Osteoblast (primary cell): Measurements from ENCODE around the gene RGS8. TPM values are rescaled to one million over a fixed set of nuclear protein-coding genes. Genes with fewer than 3 reads are reported as not detected.

Experiments used
- DNase-seq: peaks from one replicate; pipeline ENCODE4 v3.0.0; 2011; ENCODE audit warnings: low spot score, mixed read lengths; ENCODE audit not compliant: insufficient read length; ENCODE audit errors: missing footprints
- H2AFZ ChIP-seq: 2 replicates; pipeline ENCODE4 v1.6.0; 2011; ENCODE audit warnings: mild to moderate bottlenecking, low read length
- H3K27ac ChIP-seq: 2 replicates; pipeline ENCODE4 v1.5.1; 2011; ENCODE audit warnings: mild to moderate bottlenecking, low read depth, low read length, moderate library complexity
- H3K27me3 ChIP-seq: 2 replicates; pipeline ENCODE4 v1.6.0; 2012; ENCODE audit warnings: mild to moderate bottlenecking, control low read depth, inconsistent platforms, low read length, moderate library complexity; ENCODE audit not compliant: insufficient read depth
- H3K36me3 ChIP-seq: 2 replicates; pipeline ENCODE4 v1.5.1; 2011; ENCODE audit warnings: mild to moderate bottlenecking, low read length, control low read depth, moderate library complexity; ENCODE audit not compliant: insufficient read depth
- H3K4me1 ChIP-seq: 2 replicates; pipeline ENCODE4 v1.5.1; 2011; ENCODE audit warnings: mild to moderate bottlenecking, low read length, control low read depth, moderate library complexity; ENCODE audit not compliant: insufficient read depth
- H3K4me2 ChIP-seq: 2 replicates; pipeline ENCODE4 v1.6.0; 2011; ENCODE audit warnings: mild to moderate bottlenecking, low read length; ENCODE audit not compliant: insufficient read depth
- H3K4me3 ChIP-seq: fragments of 200-600 bp; sonication (generic); 3 replicates; pipeline ENCODE4 v1.5.1; 2012; ENCODE audit warnings: mild to moderate bottlenecking, low read length, inconsistent platforms; ENCODE audit not compliant: insufficient read depth
- H3K79me2 ChIP-seq: 2 replicates; pipeline ENCODE4 v1.6.0; 2012; ENCODE audit warnings: mild to moderate bottlenecking, low read length, control low read depth, inconsistent platforms; ENCODE audit not compliant: insufficient read depth
- H3K9me3 ChIP-seq: 2 replicates; pipeline ENCODE4 v1.5.1; 2011; ENCODE audit warnings: low read depth, low read length, control low read depth
- H4K20me1 ChIP-seq: 2 replicates; pipeline ENCODE4 v1.6.0; 2012; ENCODE audit warnings: mild to moderate bottlenecking, low read length, control low read depth; ENCODE audit not compliant: insufficient read depth
- CTCF ChIP-seq: IDR thresholded peaks from 2 replicates; pipeline ENCODE4 v1.5.1; 2011; ENCODE audit warnings: mild to moderate bottlenecking, low read depth, low read length, moderate library complexity; ENCODE audit errors: extremely low read depth
- total RNA-seq: library from RNA; depleted of rRNA; stranded (reverse); fragments of >200 nt; gene quantifications from 2 replicates; pipeline ENCODE4 v1.2.3, GENCODE V29; 2012

RGS8 gene
- total RNA-seq, 1 donor = not detected

GRCh38 chr1:182703539-182703938 lies 19.2 kb upstream of the RGS8 start:
- no peaks in the 10 kb centered on the region for H4K20me1 ChIP-seq
- H3K36me3 ChIP-seq = no peaks in the 10 kb centered on the region
- no peaks in the 10 kb centered on the region for H3K9me3 ChIP-seq
- H3K27ac ChIP-seq = no peak overlapping the region
- no peak overlapping the region for H3K4me2 ChIP-seq
- TF ChIP-seq CTCF = no peak
- no peak overlapping the region for H3K4me3 ChIP-seq
- no peaks in the 10 kb centered on the region for H3K79me2 ChIP-seq
- no peak for DNase-seq
- no peaks in the 10 kb centered on the region for H3K27me3 ChIP-seq
- H3K4me1 ChIP-seq = no peaks in the 10 kb centered on the region
- H2AFZ ChIP-seq = no peak overlapping the region

- H3K9me3 ChIP-seq = no peaks in the 10 kb centered on the region
- no peak for TF ChIP-seq CTCF
- no peak for DNase-seq
Observed at GRCh38 chr1:182702826-182703524, 18.6 kb upstream of the RGS8 start.

GRCh38 chr1:182700351-182700709 lies 15.9 kb upstream of the RGS8 start:
- no peak overlapping the region for H3K4me2 ChIP-seq
- H2AFZ ChIP-seq = no peak overlapping the region

More at GRCh38 chr1:182702826-182703524, 18.6 kb upstream of the RGS8 start:
- H4K20me1 ChIP-seq = no peaks in the 10 kb centered on the region
- no peaks in the 10 kb centered on the region for H3K36me3 ChIP-seq
- no peaks in the 10 kb centered on the region for H3K79me2 ChIP-seq
- no peaks in the 10 kb centered on the region for H3K27me3 ChIP-seq
- no peaks in the 10 kb centered on the region for H3K4me1 ChIP-seq
- no peak overlapping the region for H3K4me2 ChIP-seq
- H2AFZ ChIP-seq = no peak overlapping the region
- H3K4me3 ChIP-seq = no peak overlapping the region
- H3K27ac ChIP-seq = no peak overlapping the region

More at GRCh38 chr1:182700351-182700709, 15.9 kb upstream of the RGS8 start:
- Histone ChIP-seq H3K4me3 (no peak overlapping the region), H4K20me1 (no peaks in the 10 kb centered on the region), H3K4me1 (no peaks in the 10 kb centered on the region), H3K27me3 (no peaks in the 10 kb centered on the region), H3K9me3 (no peaks in the 10 kb centered on the region), H3K79me2 (no peaks in the 10 kb centered on the region), H3K27ac (no peak overlapping the region), H3K36me3 (no peaks in the 10 kb centered on the region)
- no peak for DNase-seq
- no peak for TF ChIP-seq CTCF
